ENCODE results near the gene HAL. TPM values are rescaled to one million over a fixed set of nuclear protein-coding genes. Genes with fewer than 3 reads are reported as not detected.

Gene HAL
- total and polyA plus RNA-seq, 2 of the 13 experiments (the other 11 are each of a cell fraction or from before 2014, with no cell fraction given) = 0.89 to 37.8 TPM

GRCh38 chr12:95978774-95979173, 17.4 kb downstream of the HAL start (continued):
- TF ChIP-seq KAT2B (IDR thresholded peaks at IDR 0.05; ENCODE audit: borderline replicate concordance, low read depth, low read length) (no peak), ZNF547 (CRISPR knock-in tag; IDR thresholded peaks at IDR 0.05) (no peak), AGO1 (IDR thresholded peaks at IDR 0.05; ENCODE audit: low read depth, low read length, poor library complexity, severe bottlenecking) (no peak), SNAPC2 (CRISPR knock-in tag; IDR thresholded peaks at IDR 0.05) (no peak), HMG20A (CRISPR knock-in tag; IDR thresholded peaks at IDR 0.05; ENCODE audit: borderline replicate concordance) (peak; percentile 15; the same call in 1 of the 2 replicates), HNF4A (CRISPR knock-in tag; IDR thresholded peaks at IDR 0.05) (peak; percentile 86), NR2F6 (IDR thresholded peaks at IDR 0.05) (no peak), NR2F6 (CRISPR knock-in tag; IDR thresholded peaks at IDR 0.05) (0 out of 2 replicates have a peak, but pooled peaks have one; percentile 28), SALL1 (CRISPR knock-in tag; IDR thresholded peaks at IDR 0.05) (peak; percentile 34; the same call in 1 of the 2 replicates), SUZ12 (IDR thresholded peaks at IDR 0.05; ENCODE audit: low read depth, low read length) (no peak), ZKSCAN8 (CRISPR knock-in tag; IDR thresholded peaks at IDR 0.05; ENCODE audit: borderline replicate concordance) (no peak), ZNF546 (CRISPR knock-in tag; conservative IDR thresholded peaks at IDR 0.05) (no peak), ZNF672 (CRISPR knock-in tag; IDR thresholded peaks at IDR 0.05) (no peak), MED1 (CRISPR knock-in tag; IDR thresholded peaks at IDR 0.05) (peak; percentile 69), HDAC1 (CRISPR knock-in tag; IDR thresholded peaks at IDR 0.05) (no peak), ZMYM4 (CRISPR knock-in tag; IDR thresholded peaks at IDR 0.05) (peak; percentile 57; the same call in 1 of the 2 replicates), HNF1A (IDR thresholded peaks at IDR 0.05; ENCODE audit: low read depth) (no peak), HNF1A (CRISPR knock-in tag; IDR thresholded peaks at IDR 0.05; ENCODE audit: borderline replicate concordance) (no peak), TOPORS (CRISPR knock-in tag; IDR thresholded peaks at IDR 0.05) (no peak), U2AF2 (IDR thresholded peaks at IDR 0.05; ENCODE audit: low read depth, low read length) (no peak), ZNF780A (CRISPR knock-in tag; IDR thresholded peaks at IDR 0.05) (no peak), POLR2AphosphoS5 (IDR thresholded peaks at IDR 0.05; ENCODE audit: low read depth, low read length) (peak; percentile 15; the same call in 1 of the 2 replicates), RXRB (CRISPR knock-in tag; IDR thresholded peaks at IDR 0.05; ENCODE audit: borderline replicate concordance) (peak; percentile 52; the same call in 1 of the 2 replicates), BCL6 (CRISPR knock-in tag; IDR thresholded peaks at IDR 0.05) (peak; percentile 68), RARA (CRISPR knock-in tag; IDR thresholded peaks at IDR 0.05) (peak; percentile 74), HCFC1 (IDR thresholded peaks at IDR 0.05; ENCODE audit: low read depth, low read length) (no peak), FOXA3 (CRISPR knock-in tag; IDR thresholded peaks at IDR 0.05) (0 out of 2 replicates have a peak, but pooled peaks have one; percentile 30), STAG1 (CRISPR knock-in tag; IDR thresholded peaks at IDR 0.05) (no peak)
